GM19043 (cell line): ENCODE data around the gene LRWD1.
"Not testable (repeated sequence)": the region's sequence is repeated elsewhere in the genome, so short reads cannot be mapped to it uniquely, and the experiment has no call there.

ENCODE experiments used
- ATAC-seq: cut with Tn5 transposase; IDR thresholded peaks from one replicate; pipeline ENCODE4 v1.9.1; 2021; ENCODE audit warnings: low read depth; ENCODE audit not compliant: unreplicated experiment

LRWD1 gene

GRCh38 chr7:102493220-102493935 is 28.6 kb downstream of the LRWD1 start:
- ATAC-seq = peak; percentile 44

- not testable (repeated sequence) for ATAC-seq
Measured at GRCh38 chr7:102494026-102494425, 29.2 kb downstream of the LRWD1 start.

GRCh38 chr7:102494473-102495149 is 29.8 kb downstream of the LRWD1 start:
- peak; percentile 66 for ATAC-seq

- not testable (repeated sequence) for ATAC-seq
Measured at GRCh38 chr7:102496861-102497260, 32.1 kb downstream of the LRWD1 start.

GRCh38 chr7:102497308-102497707 is 32.5 kb downstream of the LRWD1 start:
- ATAC-seq = not testable (repeated sequence)

GRCh38 chr7:102498321-102498720 is 33.5 kb downstream of the LRWD1 start:
- ATAC-seq = not testable (repeated sequence)

- not testable (repeated sequence) for ATAC-seq
Measured at GRCh38 chr7:102503141-102503540, 38.4 kb downstream of the LRWD1 start.

GRCh38 chr7:102505298-102506185 is 40.8 kb downstream of the LRWD1 start:
- not testable (repeated sequence) for ATAC-seq

GRCh38 chr7:102507410-102508088 is 42.8 kb downstream of the LRWD1 start:
- ATAC-seq = not testable (repeated sequence)

GRCh38 chr7:102510575-102510974 is 45.8 kb downstream of the LRWD1 start:
- ATAC-seq = not testable (repeated sequence)

- peak; percentile 35 for ATAC-seq
Measured at GRCh38 chr7:102511860-102512522, 47.2 kb downstream of the LRWD1 start.

GRCh38 chr7:102512642-102513221 is 47.9 kb downstream of the LRWD1 start:
- ATAC-seq = not testable (repeated sequence)

- peak; percentile 64 for ATAC-seq
Measured at GRCh38 chr7:102514881-102515721, 50.3 kb downstream of the LRWD1 start.

GRCh38 chr7:102515889-102516288 is 51.1 kb downstream of the LRWD1 start:
- ATAC-seq = not testable (repeated sequence)

GRCh38 chr7:102516951-102517350 is 52.2 kb downstream of the LRWD1 start:
- ATAC-seq = not testable (repeated sequence)

- ATAC-seq = peak; percentile 54
Measured at GRCh38 chr7:102517550-102518147, 52.9 kb downstream of the LRWD1 start, which contains the start of gene RASA4B. Gene RASA4B (minus strand): TSS chr7:102517777. CDS start chr7:102517710, 67 bp downstream.

GRCh38 chr7:102520797-102521196 is 56.0 kb downstream of the LRWD1 start:
- ATAC-seq = not testable (repeated sequence)
